ENCODE results near the gene PUM2. TPM values are rescaled to one million over a fixed set of nuclear protein-coding genes. Genes with fewer than 3 reads are reported as not detected.
A peak's percentile ranks its signal among the peaks of the same experiment; 100 is the strongest.

PUM2 gene
- total and polyA plus RNA-seq, 5 donors from 2014 or later = 15.1 to 131 (median 19.5) TPM

- H3K27me3 Mint-ChIP-seq = no peaks in the 10 kb centered on the region
Measured at GRCh38 chr2:20356042-20356441, 5.4 kb upstream of the PUM2 start.

DNA sequence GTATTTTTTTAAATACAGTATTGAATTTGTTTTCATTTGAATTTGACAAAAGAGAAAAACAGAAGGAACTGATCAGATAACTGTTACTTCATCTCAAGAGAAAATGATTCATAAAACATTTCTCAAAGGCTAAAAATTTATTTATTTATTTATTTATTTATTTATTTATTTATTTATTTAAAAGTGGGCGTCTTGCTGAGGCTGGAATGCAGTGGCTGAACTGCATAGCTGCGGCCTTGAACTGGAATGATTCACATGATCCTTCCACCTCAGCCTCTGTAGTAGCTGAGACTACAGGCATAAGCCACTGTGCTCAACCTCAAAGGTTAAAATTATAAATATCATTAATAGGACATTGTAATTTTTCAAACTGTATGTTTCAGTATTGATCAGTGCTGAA lies 4.5 kb upstream of the PUM2 start:
- Mint-ChIP-seq H3K9me3 (peaks cover 0 to 1% (median 0%) of the 10 kb centered on the region in 7 donors), H3K4me3 (no peak overlapping the region), H3K27me3 (no peaks in the 10 kb centered on the region), H3K4me1 (peaks cover 0 to 4% (median 1%) of the 10 kb centered on the region in 4 donors), H3K27ac (no peak overlapping the region), H3K36me3 (no peaks in the 10 kb centered on the region)
- ATAC-seq (ENCODE audit: low read depth in 2 of 2) (no peak), DNase-seq (no peak)
- H3K36me3 ChIP-seq (ENCODE audit: control insufficient read depth, insufficient read depth, low read length) = no peaks in the 10 kb centered on the region
- no peaks in the 10 kb centered on the region for H3K27me3 ChIP-seq (ENCODE audit: control insufficient read depth, insufficient read depth, low read length)
- H3K9me3 ChIP-seq (ENCODE audit: control insufficient read depth in 2 of 2, low read length in 2 of 2) = no peaks in the 10 kb centered on the region
- no peak overlapping the region for H3K27ac ChIP-seq (ENCODE audit: insufficient read depth, low read length, poor library complexity, severe bottlenecking)
- H3K4me3 ChIP-seq (ENCODE audit: low read depth, low read length) = no peak overlapping the region
- H3K4me1 ChIP-seq (ENCODE audit: control insufficient read depth, insufficient read depth, low read length, poor library complexity, severe bottlenecking) = peaks cover 19% of the 10 kb centered on the region

More at GRCh38 chr2:20356042-20356441, 5.4 kb upstream of the PUM2 start:
- peaks cover 0 to 4% (median 1%) of the 10 kb centered on the region in 4 donors for H3K4me1 Mint-ChIP-seq
- Histone ChIP-seq H3K36me3 (ENCODE audit: control insufficient read depth, insufficient read depth, low read length) (no peaks in the 10 kb centered on the region), H3K4me1 (ENCODE audit: control insufficient read depth, insufficient read depth, low read length, poor library complexity, severe bottlenecking) (peaks cover 19% of the 10 kb centered on the region), H3K9me3 (ENCODE audit: control insufficient read depth in 2 of 2, low read length in 2 of 2) (no peaks in the 10 kb centered on the region), H3K27ac (ENCODE audit: insufficient read depth, low read length, poor library complexity, severe bottlenecking) (no peak overlapping the region), H3K4me3 (ENCODE audit: low read depth, low read length) (no peak overlapping the region), H3K27me3 (ENCODE audit: control insufficient read depth, insufficient read depth, low read length) (no peaks in the 10 kb centered on the region)
- peak overlapping the region in 1 of 3 donors; percentile 64 for H3K27ac Mint-ChIP-seq
- H3K9me3 Mint-ChIP-seq = peaks cover 0 to 1% (median 0%) of the 10 kb centered on the region in 7 donors
- DNase-seq (no peak), ATAC-seq (ENCODE audit: low read depth in 2 of 2) (no peak)
- H3K4me3 Mint-ChIP-seq = no peak overlapping the region
- H3K36me3 Mint-ChIP-seq = no peaks in the 10 kb centered on the region

DNA sequence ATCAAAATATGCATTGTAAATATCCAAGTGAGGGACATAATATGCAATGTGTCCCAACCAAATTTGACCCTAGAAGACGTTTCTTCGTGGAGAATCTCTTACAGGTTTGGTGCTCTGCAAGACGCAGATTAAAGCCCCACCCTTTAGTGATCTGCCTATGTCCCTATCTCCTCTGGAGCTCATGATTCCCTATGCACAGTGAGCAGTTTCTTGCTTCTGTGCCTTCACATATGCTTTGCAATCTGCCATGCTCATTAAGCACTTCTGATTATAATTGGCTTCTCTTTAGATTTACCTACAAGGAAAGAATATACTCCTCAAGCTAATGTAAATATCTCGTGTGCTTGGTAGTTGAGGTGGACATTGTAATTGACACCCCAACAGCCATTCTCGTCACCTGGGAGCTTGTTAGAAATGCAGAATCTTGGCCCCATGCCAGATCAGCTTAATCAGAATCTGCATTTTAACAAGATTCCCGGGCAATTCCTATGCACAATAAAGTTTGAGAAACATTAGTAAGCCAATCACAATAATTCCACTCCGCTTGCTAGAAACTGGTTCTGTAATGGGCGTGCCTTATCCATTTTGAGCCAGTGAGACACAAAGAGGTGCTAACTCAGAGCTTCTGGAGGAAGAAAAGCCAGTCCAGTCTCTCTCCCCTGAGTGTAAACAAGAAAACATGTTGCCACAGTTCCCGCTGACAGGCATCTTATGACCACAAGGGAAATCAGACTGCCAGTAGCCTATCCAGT lies 2.8 kb upstream of the PUM2 start:
- Histone ChIP-seq H3K27ac (ENCODE audit: insufficient read depth, low read length, poor library complexity, severe bottlenecking) (peak overlapping the region; percentile 96), H3K27me3 (ENCODE audit: control insufficient read depth, insufficient read depth, low read length) (no peaks in the 10 kb centered on the region), H3K4me3 (ENCODE audit: low read depth, low read length) (no peak overlapping the region), H3K36me3 (ENCODE audit: control insufficient read depth, insufficient read depth, low read length) (no peaks in the 10 kb centered on the region), H3K4me1 (ENCODE audit: control insufficient read depth, insufficient read depth, low read length, poor library complexity, severe bottlenecking) (peaks cover 33% of the 10 kb centered on the region), H3K9me3 (ENCODE audit: control insufficient read depth in 2 of 2, low read length in 2 of 2) (no peaks in the 10 kb centered on the region)
- H3K9me3 Mint-ChIP-seq = peaks cover 0 to 1% (median 0%) of the 10 kb centered on the region in 7 donors
- peak overlapping the region in 1 of 4 donors; percentile 13 for H3K4me3 Mint-ChIP-seq
- ATAC-seq (ENCODE audit: low read depth in 2 of 2) (no peak), DNase-seq (no peak)
- no peaks in the 10 kb centered on the region for H3K36me3 Mint-ChIP-seq
- peaks cover 10 to 20% (median 14%) of the 10 kb centered on the region in 4 donors for H3K4me1 Mint-ChIP-seq
- no peaks in the 10 kb centered on the region for H3K27me3 Mint-ChIP-seq
- H3K27ac Mint-ChIP-seq = peak overlapping the region in 1 of 3 donors; percentile 74

DNA sequence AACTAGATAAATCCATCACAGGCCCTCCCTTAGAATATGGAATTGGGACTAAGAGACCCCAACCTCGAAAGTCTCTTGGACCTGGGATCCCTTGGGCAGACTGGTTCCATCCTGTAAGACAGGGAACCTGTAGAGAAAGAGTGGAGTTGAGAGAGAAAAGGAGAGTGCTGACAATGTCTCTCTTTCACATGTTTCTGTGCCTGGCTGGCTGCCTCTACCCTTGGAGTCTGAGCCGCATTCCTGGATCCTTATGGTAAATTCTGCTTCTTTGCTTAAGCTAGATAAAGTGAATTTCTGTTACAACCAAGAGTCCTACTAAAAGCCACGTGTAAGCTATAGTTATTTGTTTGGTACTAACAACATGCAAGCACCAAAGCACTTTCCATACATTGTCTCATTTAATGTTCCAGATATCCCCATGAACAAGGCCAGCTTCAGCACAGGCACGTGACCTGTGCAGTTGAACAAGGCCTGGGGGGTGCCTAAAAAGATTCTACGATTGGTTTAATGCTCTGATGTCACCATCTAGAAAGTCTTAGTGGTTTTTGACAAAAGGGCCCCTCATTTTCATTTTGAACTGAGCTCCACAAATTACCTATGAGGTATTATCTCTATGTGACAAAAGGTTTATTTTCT lies 2.1 kb upstream of the PUM2 start:
- H3K27ac ChIP-seq (ENCODE audit: insufficient read depth, low read length, poor library complexity, severe bottlenecking) = peak overlapping the region; percentile 96
- H3K4me1 Mint-ChIP-seq = peaks cover 10 to 22% (median 17%) of the 10 kb centered on the region in 4 donors
- H3K4me1 ChIP-seq (ENCODE audit: control insufficient read depth, insufficient read depth, low read length, poor library complexity, severe bottlenecking) = peaks cover 40% of the 10 kb centered on the region
- no peaks in the 10 kb centered on the region for H3K36me3 ChIP-seq (ENCODE audit: control insufficient read depth, insufficient read depth, low read length)
- peak overlapping the region; percentile 82 for H3K4me3 ChIP-seq (ENCODE audit: low read depth, low read length)
- H3K27me3 Mint-ChIP-seq = no peaks in the 10 kb centered on the region
- H3K4me3 Mint-ChIP-seq = no peak overlapping the region
- H3K9me3 Mint-ChIP-seq = no peaks in the 10 kb centered on the region
- H3K36me3 Mint-ChIP-seq = no peaks in the 10 kb centered on the region
- ATAC-seq (ENCODE audit: low read depth in 2 of 2) (no peak), DNase-seq (no peak)
- no peak overlapping the region for H3K27ac Mint-ChIP-seq
- no peaks in the 10 kb centered on the region for H3K9me3 ChIP-seq (ENCODE audit: control insufficient read depth in 2 of 2, low read length in 2 of 2)
- no peaks in the 10 kb centered on the region for H3K27me3 ChIP-seq (ENCODE audit: control insufficient read depth, insufficient read depth, low read length)

DNA sequence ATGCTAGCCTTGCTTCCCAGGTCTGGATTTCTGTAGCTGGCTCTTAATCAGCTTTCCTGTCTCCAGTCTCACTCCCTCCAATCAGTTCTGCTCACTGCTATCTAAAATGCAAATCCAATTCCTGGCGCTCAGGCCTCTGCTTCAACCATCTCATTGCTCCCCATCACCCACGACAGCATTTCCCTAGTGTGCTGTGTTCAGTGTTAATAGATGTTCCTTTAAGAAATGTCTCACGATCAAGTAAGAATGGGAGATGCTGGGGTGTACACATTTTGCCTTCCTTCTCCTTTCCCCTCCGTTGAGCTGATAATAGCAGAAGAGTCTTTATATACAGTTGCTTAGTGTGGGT lies 1.6 kb upstream of the PUM2 start:
- DNase-seq (no peak), ATAC-seq (ENCODE audit: low read depth in 2 of 2) (no peak)
- H3K4me1 ChIP-seq (ENCODE audit: control insufficient read depth, insufficient read depth, low read length, poor library complexity, severe bottlenecking) = peaks cover 45% of the 10 kb centered on the region
- H3K27ac Mint-ChIP-seq = no peak overlapping the region
- peaks cover 11 to 27% (median 21%) of the 10 kb centered on the region in 4 donors for H3K4me1 Mint-ChIP-seq
- H3K4me3 ChIP-seq (ENCODE audit: low read depth, low read length) = peak overlapping the region; percentile 82
- no peaks in the 10 kb centered on the region for H3K9me3 Mint-ChIP-seq
- H3K27me3 Mint-ChIP-seq = no peaks in the 10 kb centered on the region
- no peaks in the 10 kb centered on the region for H3K36me3 ChIP-seq (ENCODE audit: control insufficient read depth, insufficient read depth, low read length)
- H3K9me3 ChIP-seq (ENCODE audit: control insufficient read depth in 2 of 2, low read length in 2 of 2) = no peaks in the 10 kb centered on the region
- no peaks in the 10 kb centered on the region for H3K27me3 ChIP-seq (ENCODE audit: control insufficient read depth, insufficient read depth, low read length)
- no peak overlapping the region for H3K4me3 Mint-ChIP-seq
- H3K27ac ChIP-seq (ENCODE audit: insufficient read depth, low read length, poor library complexity, severe bottlenecking) = peak overlapping the region; percentile 96
- H3K36me3 Mint-ChIP-seq = no peaks in the 10 kb centered on the region

- Histone ChIP-seq H3K36me3 (ENCODE audit: control insufficient read depth, insufficient read depth, low read length) (no peaks in the 10 kb centered on the region), H3K4me3 (ENCODE audit: low read depth, low read length) (peak overlapping the region; percentile 82), H3K27ac (ENCODE audit: insufficient read depth, low read length, poor library complexity, severe bottlenecking) (peak overlapping the region; percentile 96), H3K4me1 (ENCODE audit: control insufficient read depth, insufficient read depth, low read length, poor library complexity, severe bottlenecking) (peaks cover 50% of the 10 kb centered on the region), H3K9me3 (ENCODE audit: control insufficient read depth in 2 of 2, low read length in 2 of 2) (no peaks in the 10 kb centered on the region), H3K27me3 (ENCODE audit: control insufficient read depth, insufficient read depth, low read length) (no peaks in the 10 kb centered on the region)
- Mint-ChIP-seq H3K4me3 (no peak overlapping the region), H3K4me1 (peaks cover 16 to 32% (median 25%) of the 10 kb centered on the region in 4 donors), H3K27me3 (no peaks in the 10 kb centered on the region), H3K36me3 (no peaks in the 10 kb centered on the region), H3K9me3 (no peaks in the 10 kb centered on the region), H3K27ac (no peak overlapping the region)
- ATAC-seq (ENCODE audit: low read depth in 2 of 2) (no peak), DNase-seq (peak in 1 of 3 donors; percentile 45)
Measured at GRCh38 chr2:20351555-20352229, 1.0 kb upstream of the PUM2 start.

DNA sequence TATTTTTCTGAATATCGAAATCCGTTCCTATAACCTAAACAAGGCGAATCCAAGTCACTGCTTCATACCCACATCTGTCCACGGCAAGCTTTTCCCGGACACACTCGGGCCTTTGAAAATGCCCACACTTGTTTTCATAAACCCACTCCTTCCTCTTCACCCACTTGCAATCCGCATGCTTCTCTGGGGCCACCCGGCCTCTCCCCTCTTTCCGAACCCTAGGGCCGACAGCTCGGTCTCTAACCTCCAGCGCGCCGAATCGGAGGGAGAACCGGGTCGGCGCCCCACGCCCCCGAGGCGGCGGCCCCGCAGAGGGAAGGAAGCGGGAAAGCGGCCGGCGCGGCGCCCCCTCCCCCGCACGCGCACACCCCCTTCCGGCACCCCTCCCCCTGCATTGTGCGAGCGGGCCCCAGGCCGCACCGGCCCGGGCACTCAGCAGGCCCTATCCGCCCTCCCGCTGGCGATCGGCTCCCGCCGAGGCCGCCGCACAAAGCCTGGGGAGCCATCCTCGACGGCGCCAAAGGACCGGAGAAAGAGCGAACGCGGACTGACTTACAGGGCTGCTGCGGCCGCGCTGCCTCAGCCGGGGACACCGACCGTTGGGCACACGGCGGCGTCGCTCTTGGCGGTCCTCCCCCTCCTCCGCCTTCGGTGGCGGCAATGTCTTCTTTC lies 467 bp downstream of the PUM2 start:
- Histone ChIP-seq H3K4me1 (ENCODE audit: control insufficient read depth, insufficient read depth, low read length, poor library complexity, severe bottlenecking) (peaks cover 59% of the 10 kb centered on the region), H3K36me3 (ENCODE audit: control insufficient read depth, insufficient read depth, low read length) (peaks cover 3% of the 10 kb centered on the region), H3K4me3 (ENCODE audit: low read depth, low read length) (peak overlapping the region; percentile 91), H3K9me3 (ENCODE audit: control insufficient read depth in 2 of 2, low read length in 2 of 2) (no peaks in the 10 kb centered on the region), H3K27me3 (ENCODE audit: control insufficient read depth, insufficient read depth, low read length) (no peaks in the 10 kb centered on the region), H3K27ac (ENCODE audit: insufficient read depth, low read length, poor library complexity, severe bottlenecking) (peak overlapping the region; percentile 96)
- DNase-seq (peak; percentile 43 to 68 (median 66)), ATAC-seq (ENCODE audit: low read depth in 2 of 2) (peak; percentile 12 to 15)
- Mint-ChIP-seq H3K4me3 (peak overlapping the region in 3 of 4 donors; percentile 94 to 98 (median 96)), H3K4me1 (peaks cover 25 to 47% (median 39%) of the 10 kb centered on the region in 4 donors), H3K27me3 (no peaks in the 10 kb centered on the region), H3K36me3 (no peaks in the 10 kb centered on the region), H3K9me3 (no peaks in the 10 kb centered on the region), H3K27ac (peak overlapping the region; percentile 81 to 97 (median 82))

All from CD4-positive, CD25-positive, alpha-beta regulatory T cell (primary cell).